C4-2B (cell line): ENCODE results near the gene RLBP1.

Experiments used
- ZFX ChIP-seq: fragments of 450-650 bp; IDR thresholded peaks from 2 replicates; pipeline ENCODE4 v1.6.1; 2017
- TF ChIP-seq, protein P1 (sequence below): fragments of 450-650 bp; conservative IDR thresholded peaks from 2 replicates; pipeline ENCODE4 v1.5.1; 2017; ENCODE audit warnings: mild to moderate bottlenecking

DNA sequence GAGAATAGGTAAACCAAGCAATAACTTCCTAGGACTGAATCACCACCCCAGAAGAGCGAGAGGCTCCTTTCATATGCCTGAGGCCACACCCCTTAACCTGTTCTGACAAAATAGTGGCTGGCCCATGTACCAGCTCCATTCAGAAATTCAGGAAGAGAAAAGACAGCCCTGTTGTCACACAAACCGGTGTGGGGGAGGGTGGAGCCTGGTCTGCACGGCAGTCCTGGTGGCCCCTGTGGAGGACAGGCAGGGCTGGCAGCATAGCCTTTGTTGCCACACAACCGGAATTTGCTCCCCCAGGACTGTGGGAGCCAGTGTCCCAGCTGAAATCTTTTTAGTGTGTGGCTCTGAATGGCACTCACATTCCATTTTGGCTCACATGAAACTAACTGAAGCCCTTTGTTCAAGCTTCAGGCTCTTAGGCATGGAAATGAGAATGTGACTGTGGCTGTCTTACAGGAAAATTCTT lies 23.8 kb downstream of the RLBP1 start:
- TF ChIP-seq, protein P1, sequence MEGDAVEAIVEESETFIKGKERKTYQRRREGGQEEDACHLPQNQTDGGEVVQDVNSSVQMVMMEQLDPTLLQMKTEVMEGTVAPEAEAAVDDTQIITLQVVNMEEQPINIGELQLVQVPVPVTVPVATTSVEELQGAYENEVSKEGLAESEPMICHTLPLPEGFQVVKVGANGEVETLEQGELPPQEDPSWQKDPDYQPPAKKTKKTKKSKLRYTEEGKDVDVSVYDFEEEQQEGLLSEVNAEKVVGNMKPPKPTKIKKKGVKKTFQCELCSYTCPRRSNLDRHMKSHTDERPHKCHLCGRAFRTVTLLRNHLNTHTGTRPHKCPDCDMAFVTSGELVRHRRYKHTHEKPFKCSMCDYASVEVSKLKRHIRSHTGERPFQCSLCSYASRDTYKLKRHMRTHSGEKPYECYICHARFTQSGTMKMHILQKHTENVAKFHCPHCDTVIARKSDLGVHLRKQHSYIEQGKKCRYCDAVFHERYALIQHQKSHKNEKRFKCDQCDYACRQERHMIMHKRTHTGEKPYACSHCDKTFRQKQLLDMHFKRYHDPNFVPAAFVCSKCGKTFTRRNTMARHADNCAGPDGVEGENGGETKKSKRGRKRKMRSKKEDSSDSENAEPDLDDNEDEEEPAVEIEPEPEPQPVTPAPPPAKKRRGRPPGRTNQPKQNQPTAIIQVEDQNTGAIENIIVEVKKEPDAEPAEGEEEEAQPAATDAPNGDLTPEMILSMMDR = no peak
- no peak for TF ChIP-seq ZFX
